ENCODE measurements around the gene IVNS1ABP.
"Not testable (repeated sequence)": the region's sequence is repeated elsewhere in the genome, so short reads cannot be mapped to it uniquely, and the experiment has no call there.

Gene IVNS1ABP

DNA sequence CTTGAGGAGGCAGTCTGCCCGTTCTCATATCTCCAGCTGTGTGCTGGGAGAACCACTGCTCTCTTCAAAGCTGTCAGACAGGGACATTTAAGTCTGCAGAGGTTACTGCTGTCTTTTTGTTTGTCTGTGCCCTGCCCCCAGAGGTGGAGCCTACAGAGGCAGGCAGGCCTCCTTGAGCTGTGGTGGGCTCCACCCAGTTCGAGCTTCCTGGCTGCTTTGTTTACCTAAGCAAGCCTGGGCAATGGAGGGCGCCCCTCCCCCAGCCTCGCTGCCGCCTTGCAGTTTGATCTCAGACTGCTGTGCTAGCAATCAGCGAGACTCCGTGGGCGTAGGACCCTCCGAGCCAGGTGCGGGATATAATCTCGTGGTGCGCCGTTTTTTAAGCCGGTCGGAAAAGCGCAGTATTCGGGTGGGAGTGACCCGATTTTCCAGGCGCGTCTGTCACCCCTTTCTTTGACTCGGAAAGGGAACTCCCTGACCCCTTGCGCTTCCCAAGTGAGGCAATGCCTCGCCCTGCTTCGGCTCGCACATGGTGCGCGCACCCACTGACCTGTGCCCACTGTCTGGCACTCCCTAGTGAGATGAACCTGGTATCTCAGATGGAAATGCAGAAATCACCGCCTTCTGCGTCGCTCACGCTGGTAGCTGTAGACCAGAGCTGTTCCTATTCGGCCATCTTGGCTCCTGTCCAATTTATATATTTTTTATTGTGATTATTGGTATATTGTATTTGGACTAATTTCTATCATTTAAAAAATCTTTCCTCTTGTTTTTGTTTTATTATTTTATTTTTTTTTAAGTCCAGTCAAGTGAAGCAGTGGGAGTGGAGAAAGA is 59.7 kb downstream of the IVNS1ABP start:
- not testable (repeated sequence) for DNase-seq (ENCODE audit: low spot score)

DNA sequence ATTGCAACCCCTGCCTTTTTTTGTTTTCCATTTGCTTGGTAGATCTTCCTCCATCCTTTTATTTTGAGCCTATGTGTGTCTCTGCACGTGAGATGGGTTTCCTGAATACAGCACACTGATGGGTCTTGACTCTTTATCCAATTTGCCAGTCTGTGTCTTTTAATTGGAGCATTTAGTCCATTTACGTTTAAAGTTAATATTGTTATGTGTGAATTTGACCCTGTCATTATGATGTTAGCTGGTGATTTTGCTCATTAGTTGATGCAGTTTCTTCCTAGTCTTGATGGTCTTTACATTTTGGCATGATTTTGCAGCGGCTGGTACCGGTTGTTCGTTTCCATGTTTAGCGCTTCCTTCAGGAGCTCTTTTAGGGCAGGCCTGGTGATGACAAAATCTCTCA is 61.4 kb downstream of the IVNS1ABP start:
- DNase-seq (ENCODE audit: low spot score) = not testable (repeated sequence)

DNA sequence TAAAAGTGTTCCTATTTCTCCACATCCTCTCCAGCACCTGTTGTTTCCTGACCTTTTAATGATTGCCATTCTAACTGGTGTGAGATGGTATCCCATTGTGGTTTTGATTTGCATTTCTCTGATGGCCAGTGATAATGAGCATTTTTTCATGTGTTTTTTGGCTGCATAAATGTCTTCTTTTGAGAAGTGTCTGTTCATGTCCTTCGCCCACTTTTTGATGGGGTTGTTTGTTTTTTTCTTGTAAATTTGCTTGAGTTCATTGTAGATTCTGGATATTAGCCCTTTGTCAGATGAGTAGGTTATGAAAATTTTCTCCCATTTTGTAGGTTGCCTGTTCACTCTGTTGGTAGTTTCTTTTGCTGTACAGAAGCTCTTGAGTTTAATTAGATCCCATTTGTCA is 64.6 kb downstream of the IVNS1ABP start:
- DNase-seq (ENCODE audit: low spot score) = not testable (repeated sequence)

DNA sequence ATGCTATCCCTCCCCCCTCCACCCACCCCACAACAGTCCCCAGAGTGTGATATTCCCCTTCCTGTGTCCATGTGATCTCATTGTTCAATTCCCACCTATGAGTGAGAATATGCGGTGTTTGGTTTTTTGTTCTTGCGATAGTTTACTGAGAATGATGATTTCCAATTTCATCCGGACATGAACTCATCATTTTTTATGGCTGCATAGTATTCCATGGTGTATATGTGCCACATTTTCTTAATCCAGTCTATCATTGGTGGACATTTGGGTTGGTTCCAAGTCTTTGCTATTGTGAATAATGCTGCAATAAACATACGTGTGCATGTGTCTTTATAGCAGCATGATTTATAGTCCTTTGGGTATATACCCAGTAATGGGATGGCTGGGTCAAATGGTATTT is 65.1 kb downstream of the IVNS1ABP start:
- not testable (repeated sequence) for DNase-seq (ENCODE audit: low spot score)

DNA sequence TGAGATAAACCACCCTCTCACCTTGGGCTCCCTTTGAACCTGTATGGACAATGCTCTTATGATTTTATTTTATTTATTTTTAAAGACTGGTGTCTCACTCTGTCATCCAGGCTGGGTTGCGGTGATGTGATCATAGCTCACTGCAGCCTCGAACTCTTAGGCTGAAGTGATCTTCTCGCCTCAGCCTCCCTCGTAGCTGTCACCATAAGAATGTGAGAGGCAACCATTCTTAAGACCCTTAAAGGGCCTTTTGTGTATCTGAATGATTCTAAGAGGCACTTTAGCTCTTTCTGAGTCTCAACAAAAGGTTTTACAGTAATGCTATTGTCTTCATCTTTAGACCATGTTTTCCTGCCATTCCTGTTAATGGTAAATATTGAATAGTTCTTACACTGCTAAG is 67.0 kb downstream of the IVNS1ABP start:
- DNase-seq (ENCODE audit: low spot score) = no peak

DNA sequence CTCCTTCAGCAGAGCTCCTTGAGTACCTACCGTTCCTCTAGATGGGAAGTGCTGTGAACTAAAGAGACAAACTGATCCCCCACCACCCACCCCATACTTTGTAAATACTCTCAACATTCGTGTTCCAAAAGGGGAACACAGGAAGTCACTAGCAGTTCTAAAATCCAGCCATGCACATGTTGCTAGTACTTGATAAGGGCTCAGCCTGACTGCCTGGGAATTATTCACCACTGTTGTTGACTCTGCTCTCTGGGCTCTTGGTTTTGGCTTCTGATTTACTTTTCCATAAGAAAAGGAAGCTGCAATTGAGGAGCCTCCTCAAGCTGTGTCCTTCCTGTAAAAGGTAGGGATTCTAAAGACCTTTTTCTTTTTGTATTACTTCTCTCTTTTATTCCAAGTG is 67.5 kb downstream of the IVNS1ABP start:
- no peak for DNase-seq (ENCODE audit: low spot score)
